DOHH2 (cell line): ENCODE measurements around the gene LDLRAD4.

Experiments used
- CTCF ChIP-seq: fragments of 200-600 bp; sonication (generic); IDR thresholded peaks from one replicate; pipeline ENCODE4 v1.5.1; 2014; ENCODE audit warnings: antibody characterized with exemption, mild to moderate bottlenecking, low read depth, low read length; ENCODE audit not compliant: poor library complexity, severe bottlenecking
- EZH2phosphoT487 ChIP-seq: fragments of 200-600 bp; sonication (generic); IDR thresholded peaks from 2 replicates; pipeline ENCODE4 v1.6.1; 2017; ENCODE audit warnings: borderline replicate concordance, mild to moderate bottlenecking, antibody characterized with exemption, low read length, moderate library complexity, mixed read lengths

- no peak for TF ChIP-seq CTCF
- TF ChIP-seq EZH2phosphoT487 = no peak
Observed at GRCh38 chr18:13627639-13628038, 409.1 kb downstream of the LDLRAD4 start.
